Measurements from ENCODE around the gene FGF19.

DNA sequence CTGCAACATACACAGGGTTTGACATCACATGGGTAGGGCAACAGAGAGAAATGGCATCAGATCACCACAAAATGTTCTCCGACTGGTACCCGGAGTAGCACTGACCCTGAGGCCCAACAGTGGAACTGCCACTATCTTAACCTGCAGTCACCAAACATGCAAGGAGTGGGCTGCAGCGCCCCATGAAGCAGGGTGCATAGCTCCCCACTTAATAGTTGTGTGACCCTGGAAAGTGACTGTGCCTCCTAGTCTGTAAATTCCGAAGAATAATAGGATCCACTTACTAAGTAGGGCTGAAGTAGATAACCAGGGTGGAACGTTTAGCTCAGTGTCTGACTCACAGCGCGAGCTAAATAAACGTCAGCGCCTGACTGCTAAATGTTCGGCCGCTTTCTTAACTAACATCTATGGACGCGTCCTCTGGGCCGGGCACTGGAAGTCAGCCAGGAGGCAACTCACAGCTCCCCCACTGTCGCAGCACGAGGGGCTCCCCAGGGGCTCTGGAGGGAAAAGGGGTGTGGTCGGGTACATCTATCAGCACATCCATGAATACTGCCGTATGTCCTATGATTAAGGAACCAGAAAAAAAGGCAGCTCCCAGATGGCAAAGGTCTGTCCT lies 29.4 kb downstream of the FGF19 start:
- TF ChIP-seq CTCF (conservative IDR thresholded peaks at IDR 0.05; ENCODE audit: low read length), result no peak
- no peak for TF ChIP-seq EZH2phosphoT487 (IDR thresholded peaks at IDR 0.05; ENCODE audit: borderline replicate concordance, low read depth, low read length)

Data from OCI-LY7 (cell line).